Left lobe of liver (tissue), 2 donors: Measurements from ENCODE around the gene ATP1B3. TPM values are rescaled to one million over a fixed set of nuclear protein-coding genes. Genes with fewer than 3 reads are reported as not detected.
"Not testable (repeated sequence)": the region's sequence is repeated elsewhere in the genome, so short reads cannot be mapped to it uniquely, and the experiment has no call there.

Experiments used
- ATAC-seq: fragments of 200-7000 bp; cut with Tn5 transposase; one replicate; pipeline ENCODE4 v1.9.1; 2020; ENCODE audit warnings: mild to moderate bottlenecking, moderate library complexity
- DNase-seq: peaks from one replicate; pipeline ENCODE4 v3.0.0-alpha.2; 2020; ENCODE audit warnings: low spot score
- total RNA-seq: library from RNA; stranded (reverse); gene quantifications from one replicate; pipeline ENCODE4 v1.2.1, GENCODE V29; 2021
- donor health status: DM: no; HTN: no; CAD: no; lungs with moderate emphysema.
- donor health status: DM: no; HTN: yes; CAD: no.

The ATP1B3 gene
- total RNA-seq, 1 donor from 2014 or later, result 4.4 TPM

DNA sequence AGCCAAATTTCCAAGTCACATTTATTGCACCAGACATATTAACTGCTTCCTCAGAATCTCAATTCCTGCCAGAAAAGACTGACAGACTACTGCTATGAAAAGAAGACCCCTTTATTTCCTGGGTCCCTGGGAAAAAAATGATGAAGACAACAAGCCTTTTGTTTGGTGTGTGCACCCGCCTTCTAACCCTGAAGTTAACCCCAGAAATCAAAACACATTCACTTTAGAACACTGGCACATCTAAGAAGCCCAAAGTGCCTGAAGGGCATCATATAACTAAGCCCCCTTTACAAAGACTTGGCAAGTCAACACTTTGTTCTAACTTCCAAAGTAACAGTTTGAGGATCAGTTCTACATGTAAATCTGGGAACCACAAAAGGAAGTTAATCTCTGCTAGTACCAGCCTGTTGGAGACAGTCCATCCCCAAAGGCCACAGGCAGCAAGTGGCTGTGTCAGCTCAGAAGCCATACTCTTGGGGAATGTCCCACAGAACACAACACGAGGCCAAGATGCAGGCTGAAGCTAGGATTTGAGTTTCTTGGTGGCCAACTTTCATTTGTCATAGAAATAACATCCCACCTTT, 16.3 kb upstream of the ATP1B3 start:
- ATAC-seq (no peak), DNase-seq (no peak)

DNA sequence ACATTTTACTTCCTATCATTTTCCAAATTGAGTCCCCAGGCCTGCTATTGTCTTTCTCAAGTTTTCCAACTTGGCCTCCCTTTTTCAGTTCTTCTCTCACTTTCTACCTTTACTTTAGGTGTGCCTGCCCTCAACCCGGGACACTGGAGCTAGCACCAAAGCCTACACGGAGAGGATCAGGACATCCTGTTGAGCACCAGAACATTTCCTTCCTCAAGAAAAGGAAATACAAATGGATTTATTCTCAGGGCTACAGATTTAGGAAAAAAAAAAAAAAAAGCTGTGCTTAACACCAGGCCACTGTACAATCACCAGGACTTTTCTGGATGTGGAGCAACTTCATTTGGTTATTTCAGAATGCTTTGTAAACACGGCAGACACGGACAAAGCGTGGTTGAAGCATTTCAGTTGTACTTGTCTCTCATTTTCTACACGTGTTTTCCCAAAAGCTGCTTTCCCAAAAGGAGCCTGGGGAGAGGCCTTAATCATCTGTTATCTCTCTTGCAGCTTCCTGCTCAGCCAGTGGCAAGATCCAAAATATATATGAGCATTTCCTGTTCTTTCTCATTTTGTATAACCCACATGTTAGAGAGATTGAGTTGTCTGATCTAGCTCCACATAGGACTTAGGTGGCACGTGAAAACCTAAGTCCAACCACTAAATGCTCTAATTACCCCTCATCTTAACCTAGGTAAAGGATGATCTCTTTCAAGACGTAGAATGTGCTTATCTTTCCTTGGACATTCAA, 15.5 kb upstream of the ATP1B3 start:
- DNase-seq (no peak), ATAC-seq (no peak)

DNA sequence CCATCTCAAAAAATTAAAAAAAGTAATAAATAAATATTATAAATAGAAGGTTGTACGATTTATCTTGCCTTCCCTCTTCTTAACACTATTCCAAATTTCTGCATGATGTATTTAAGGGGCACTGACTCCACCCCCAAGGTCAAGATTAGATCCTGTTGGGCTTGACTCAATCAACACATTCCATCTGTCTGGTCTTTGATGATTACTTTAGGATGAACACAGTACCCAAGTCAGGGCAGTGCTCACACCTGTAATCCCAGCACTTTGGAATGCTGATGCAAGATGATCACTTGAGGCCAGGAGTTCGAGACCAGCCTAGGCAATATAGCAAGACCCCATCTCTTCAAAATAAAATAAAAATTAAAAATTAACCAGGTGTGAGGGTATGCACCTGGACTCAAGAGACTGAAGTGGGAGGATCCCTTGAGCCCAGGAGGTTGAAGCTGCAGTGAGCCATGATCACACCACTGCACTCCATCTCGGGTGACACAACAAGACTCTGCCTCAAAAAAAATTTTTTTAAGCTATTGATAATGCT, 14.1 kb upstream of the ATP1B3 start:
- no peak for DNase-seq
- no peak for ATAC-seq

DNA sequence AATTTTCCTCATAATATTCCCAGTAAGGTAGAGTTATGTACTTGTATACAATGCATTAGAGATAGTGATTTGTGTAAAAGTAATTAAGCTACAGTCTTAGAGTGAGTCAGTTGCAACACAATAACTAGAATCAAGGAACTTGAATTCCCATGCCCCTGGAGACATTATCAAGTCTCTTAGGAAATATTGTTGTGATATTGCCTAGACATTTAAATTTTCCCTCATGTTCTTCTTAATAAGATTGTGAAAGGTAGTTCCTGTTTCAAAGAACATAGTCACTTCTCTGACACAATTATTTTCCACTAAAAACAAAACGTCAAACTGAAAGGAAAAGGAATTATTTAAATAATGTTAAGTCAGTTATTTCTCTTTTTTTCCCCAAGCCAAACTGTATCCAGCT, 13.0 kb upstream of the ATP1B3 start:
- ATAC-seq (no peak), DNase-seq (no peak)

DNA sequence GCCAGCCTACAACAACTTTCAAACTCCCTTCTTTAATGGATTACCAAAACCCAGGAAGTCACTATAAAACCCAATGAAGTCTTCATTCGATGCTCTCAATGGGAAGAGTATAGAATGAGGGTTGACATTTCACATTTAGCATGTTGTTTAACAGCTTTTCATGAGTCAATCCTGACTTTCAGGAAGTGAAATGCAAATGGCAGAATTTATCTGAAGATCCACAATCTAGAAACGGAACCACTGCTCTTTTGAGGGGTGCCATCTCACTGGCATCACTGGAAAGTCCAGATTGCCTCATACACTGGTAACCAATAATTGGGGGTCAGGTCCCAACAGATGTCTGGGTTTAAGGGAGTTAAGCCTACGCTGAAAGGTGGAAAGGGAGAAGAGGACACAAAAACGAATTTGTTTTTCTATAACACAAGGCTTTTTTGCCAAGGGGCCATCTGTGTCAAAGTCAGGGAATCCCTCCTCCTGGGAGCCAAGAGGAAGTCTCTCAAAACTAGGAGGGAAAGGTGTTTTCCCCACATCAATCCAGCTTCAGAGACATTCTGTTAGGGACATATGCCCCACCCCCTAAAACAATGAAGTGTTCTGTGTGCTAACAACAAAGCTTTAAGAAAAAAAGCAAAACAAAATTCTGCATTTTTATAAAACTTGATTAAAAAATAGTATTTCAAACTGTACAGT, 12.0 kb upstream of the ATP1B3 start:
- ATAC-seq (no peak), DNase-seq (no peak)

DNA sequence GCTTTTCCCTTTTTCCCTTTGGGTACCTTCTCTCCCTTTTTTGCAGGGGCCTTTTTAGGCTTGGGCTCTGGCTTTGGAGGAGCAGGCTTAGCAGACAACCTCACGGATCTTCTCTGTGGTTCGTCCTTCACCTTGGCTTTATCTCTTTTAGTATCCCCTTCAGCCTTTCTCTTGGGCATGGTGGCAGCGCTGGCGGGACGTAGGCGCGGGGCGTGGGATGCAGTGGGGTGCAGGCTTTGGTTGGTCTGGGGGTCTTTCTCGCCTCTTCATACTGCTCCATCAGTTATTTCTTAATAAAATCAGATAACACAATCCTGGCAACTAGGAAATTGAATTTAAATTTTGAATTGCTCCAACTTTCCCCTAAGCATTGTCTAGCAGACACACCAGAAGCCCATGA, 11.3 kb upstream of the ATP1B3 start:
- ATAC-seq (no peak), DNase-seq (no peak)

DNA sequence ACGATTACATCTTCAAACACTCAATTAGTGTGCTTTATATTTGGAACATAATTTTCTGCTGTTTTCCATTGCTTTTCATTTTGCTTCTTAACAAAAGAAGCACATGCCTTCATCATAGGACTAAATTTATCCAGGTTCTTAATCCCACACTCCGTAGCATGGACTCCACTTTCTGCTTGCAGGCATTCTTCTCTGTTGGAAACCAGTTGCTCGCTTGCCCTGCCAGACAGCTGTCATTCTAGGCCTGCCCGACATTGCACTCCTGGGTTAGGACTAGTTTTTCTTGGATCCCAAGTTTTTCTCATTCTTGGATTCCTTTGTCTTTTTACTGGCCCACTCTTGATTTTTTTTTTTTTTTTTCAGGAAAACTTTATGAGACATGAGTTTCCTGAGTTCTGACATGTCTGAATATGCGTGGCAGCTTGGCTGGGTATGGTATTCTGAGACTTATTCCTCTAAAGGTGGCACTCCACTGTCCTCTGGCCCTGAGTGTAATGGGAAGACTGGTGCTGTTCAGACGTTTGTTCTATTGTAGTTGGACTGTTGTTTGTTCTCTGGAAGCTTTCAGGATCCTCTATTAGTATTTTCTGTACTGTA, 6.3 kb upstream of the ATP1B3 start:
- no peak for DNase-seq

DNA sequence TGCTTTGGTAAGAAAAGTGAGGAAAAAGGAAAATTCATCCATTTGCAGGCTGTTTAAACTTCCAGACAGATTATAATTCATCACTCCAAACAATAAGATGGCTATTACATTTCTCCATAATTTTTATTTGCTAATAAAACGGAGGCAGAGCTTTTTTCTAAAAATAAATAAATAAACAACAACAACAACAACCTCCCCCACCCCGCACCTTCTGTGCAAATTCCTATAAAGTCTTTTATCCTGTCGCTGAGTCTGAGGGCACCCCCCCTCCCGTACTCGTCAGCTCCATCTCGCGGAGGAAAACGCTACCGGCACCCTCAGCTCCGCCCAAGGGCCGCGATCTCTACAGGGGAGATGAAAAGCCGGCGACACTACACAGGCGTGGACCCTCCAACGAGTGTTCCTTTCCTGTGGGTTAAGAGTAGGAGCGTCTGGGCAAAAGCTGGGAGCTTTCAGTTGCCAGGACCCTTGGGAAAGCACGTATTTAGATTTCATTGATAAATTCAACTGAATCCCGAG, 1.0 kb upstream of the ATP1B3 start:
- ATAC-seq (peak; percentile 84), DNase-seq (peak; percentile 78)

More for the DNA sequence above, 6.3 kb upstream of the ATP1B3 start:
- ATAC-seq, result no peak

DNA sequence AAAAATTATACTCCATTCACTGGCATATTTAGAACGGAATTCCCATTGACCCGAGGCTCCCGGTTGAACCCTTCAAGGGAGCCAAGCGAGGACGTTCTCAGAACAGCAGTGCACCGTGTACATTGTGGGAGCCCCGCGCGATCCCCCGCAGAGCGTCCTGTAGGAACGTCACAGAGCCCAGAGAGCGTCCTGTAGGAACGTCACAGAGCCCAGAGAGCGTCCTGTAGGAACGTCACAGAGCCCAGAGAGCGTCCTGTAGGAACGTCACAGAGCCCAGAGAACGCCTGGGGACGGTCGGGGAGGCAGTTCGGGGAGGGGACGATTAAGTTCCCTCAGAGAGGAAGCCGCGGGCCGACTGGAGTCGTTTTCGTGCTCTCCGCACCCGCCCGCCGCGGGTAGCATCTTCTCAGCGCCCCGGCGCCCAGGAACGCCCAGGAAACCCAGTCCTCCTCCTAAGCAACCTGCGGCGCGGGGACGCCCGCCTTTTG, 506 bp upstream of the ATP1B3 start:
- peak; percentile 56 for ATAC-seq
- DNase-seq, result no peak

DNA sequence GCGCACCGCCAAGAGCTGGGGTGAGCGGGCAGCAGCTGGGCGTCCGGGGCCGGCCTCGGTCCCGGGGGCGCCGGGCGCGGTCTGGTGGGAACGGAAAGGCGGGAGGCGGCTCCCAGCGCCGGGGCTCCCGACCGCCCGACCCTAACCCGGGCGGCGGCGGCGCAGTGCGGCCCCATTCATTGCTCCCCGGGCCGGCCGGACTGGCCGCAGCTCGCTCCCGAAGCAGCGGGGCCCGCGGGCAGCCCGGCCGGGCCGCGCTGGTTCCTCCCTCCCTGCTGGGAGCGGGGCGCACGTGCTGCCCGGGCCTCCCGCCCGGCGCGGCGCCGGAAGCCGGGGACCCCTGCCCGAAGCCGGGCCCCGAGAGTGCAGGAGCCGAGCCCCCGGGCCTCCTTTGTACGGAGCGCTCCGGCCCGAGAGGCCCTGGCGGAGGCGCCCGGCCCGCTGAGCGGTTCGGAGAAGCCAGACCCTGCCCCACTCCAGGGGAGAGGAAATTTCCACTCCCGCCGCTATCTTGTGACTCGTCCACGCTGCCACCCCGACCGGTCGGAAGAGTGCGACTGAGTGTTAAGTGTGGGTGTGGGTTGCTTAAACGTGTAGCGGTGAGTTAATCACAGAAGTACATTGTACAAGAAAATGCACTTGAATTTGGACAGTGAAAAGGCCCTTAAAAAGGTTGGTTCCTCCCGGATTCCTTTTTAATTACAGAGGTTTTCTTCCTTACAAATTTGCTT, 613 bp downstream of the ATP1B3 start:
- ATAC-seq, result peak; percentile 54
- DNase-seq, result peak; percentile 51

DNA sequence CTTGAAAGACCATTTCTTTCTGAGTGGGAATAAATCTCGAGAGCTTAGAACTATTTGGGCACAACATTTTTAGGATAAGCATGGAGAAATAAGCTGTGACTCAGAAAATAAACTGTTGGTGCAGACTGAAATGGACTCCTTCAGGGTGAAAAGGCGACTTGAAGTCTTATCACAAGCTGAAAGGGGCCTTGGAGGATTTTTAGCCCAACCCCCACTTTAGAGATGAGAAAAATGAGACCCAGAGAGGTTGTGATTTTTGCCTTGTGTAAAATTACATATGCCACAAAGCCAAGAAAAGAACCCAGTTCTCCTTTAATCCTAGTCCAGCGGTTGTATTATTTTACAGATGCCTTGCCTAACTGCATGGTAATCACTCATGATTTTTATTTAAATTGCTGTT, 1.5 kb downstream of the ATP1B3 start:
- ATAC-seq, result no peak
- DNase-seq, result no peak

DNA sequence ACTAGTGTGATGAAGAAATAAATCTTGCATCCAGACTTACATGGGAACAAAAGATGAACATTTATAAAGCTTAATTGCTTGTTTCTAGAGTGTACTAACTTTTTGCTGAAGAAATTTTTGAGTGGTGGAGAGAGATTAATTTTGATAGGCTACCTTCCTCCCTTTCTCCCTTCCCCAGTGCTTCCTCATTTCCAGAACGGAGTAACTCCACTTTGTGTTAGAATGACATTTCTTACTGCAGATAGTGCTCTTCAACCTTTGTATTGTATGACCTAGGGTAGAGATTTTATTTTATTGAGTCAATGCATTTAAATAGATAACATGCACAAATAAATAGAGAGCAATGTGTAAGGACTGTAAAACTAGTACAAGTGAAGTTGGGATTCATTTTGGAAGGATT, 1.9 kb downstream of the ATP1B3 start:
- DNase-seq (no peak), ATAC-seq (no peak)

DNA sequence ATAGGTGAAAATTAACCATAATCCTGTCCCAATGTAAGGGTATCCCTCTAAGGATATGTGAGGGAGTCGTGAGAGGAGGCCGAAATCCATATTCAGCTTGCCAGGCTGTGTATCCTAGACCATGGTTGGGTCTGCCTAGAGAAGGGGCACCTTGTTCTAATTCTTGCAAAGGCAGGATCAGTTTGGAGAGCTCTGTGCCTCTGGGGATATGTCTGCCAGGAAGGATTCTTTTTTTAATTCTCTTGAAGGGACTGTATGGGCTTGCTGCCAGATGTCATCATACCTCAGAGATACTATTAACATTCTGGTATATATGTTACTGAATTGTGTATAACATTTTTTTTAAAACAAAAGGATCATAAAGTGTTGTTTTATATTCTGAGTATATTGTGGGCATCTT, 2.4 kb downstream of the ATP1B3 start:
- ATAC-seq (no peak), DNase-seq (no peak)

DNA sequence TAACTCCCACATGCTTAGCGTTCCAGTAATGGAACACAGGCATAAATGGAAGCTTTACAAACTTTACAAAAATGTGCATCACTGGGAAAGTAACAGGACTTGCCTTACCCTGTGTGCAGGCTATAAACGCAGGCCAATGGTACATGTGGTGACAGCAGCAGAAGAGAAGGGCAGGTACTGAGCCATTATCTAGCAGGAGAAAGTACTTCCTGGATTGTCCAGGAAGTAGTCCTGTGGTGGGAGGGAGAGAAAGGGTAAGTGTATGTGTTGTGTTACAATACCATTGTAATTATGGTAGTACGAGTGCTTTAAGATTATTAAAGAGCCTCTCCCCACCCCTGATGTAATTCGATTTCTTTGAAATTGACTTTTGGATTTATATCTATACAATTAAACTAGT, 5.3 kb downstream of the ATP1B3 start:
- DNase-seq (no peak), ATAC-seq (no peak)

DNA sequence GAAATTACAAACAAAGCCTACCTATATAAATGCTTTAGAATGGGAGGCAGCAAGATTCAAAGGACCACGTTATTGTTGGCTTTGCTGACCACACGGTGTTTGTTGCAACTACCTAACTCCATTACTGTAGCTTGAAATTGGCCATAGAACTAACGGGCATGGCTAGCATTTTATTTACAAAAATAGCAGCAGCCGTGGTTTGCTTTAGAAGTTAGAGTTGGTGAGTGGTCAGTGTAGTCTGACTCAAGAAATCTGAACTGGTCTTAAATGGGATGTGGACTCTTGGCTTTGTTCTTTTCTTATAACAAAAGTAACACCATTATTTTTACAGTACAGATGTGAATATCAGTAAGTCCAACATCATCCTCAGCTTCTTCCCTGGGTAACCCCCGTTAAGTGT, 10.6 kb downstream of the ATP1B3 start:
- DNase-seq (no peak), ATAC-seq (no peak)

DNA sequence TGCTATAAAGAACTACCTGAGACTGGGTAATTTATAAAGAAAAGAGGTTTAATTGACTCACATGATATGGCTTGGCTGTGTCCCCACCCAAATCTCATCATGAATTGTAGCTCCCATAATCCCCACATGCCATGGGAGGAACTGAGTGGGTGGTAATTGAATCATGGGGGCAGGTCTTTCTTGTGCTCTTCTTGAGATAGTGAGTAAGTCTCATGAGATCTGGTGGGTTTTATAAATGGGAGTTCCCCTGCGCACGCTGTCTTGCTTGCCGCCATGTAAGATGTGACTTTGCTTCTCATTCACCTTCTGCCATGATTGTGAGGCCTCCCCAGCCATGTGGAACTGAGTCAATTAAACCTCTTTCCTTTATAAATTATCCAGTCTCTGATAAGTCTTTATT, 12.1 kb downstream of the ATP1B3 start:
- ATAC-seq, DNase-seq: not testable (repeated sequence)

DNA sequence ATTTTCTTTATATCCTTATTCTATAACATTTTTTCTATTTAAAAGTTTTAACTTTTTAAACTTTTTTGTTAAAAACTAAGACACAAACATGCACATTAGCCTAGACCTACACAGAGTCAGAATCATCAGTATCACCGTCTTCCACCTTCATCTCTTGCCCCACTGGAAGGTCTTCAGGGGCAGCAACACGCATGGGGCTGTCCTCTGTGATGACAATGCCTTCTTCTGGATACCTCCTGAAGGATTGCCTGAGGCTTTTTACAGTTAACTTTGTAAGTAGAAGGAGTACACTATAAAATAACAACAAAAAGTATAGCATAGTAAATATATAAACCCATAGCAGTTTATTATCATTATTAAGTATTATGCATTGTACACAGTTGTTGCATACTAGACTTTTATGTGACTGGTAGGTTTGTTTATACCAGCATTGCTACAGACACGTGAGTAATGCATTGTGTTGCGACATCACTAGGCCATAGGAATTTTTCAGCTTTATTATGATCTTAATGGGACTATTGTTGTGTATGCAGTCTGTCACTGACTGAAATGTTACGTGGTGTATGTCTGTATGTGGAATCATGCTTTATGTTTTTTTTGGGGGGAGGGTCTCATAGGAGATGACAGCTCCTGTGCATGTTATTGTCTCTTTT, 18.2 kb downstream of the ATP1B3 start:
- no peak for DNase-seq
- no peak for ATAC-seq

DNA sequence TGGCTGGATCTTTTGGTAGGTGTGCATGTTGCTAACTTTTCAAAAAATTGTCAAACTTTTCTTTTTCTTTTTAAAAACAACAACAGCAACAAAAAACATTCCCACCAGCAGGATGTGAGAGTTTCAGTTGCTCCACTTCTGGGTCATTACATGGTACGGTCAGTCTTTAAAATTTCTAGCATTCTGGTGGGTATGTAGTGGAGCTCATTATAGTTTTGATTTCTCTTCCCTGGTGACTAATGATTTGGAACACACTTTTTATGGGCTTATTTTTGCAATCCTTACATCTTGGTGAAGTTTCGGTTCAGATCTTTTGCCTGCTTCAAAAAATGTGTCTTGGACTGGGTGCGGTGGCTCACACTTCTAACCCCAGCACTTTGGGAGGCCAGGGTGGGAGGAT, 19.3 kb downstream of the ATP1B3 start:
- DNase-seq (no peak), ATAC-seq (no peak)

DNA sequence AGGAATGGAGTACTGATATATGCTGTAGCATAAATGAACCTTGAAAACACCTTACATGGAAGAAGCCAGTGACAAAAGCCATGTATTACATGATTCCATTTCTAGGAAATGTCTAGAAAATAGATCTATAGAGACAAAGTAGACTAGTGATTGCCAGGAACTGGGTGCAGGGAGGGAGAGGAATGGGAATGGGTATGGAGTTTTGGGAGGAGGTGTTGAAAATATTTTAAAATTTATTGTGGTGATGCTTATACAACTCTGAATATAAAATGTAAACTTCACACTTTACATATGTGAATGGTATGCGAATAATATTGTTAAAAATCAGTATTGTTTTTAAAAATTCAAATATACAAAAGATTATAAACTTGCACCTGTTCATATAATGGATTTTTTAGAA, 22.5 kb downstream of the ATP1B3 start:
- DNase-seq (no peak), ATAC-seq (no peak)

DNA sequence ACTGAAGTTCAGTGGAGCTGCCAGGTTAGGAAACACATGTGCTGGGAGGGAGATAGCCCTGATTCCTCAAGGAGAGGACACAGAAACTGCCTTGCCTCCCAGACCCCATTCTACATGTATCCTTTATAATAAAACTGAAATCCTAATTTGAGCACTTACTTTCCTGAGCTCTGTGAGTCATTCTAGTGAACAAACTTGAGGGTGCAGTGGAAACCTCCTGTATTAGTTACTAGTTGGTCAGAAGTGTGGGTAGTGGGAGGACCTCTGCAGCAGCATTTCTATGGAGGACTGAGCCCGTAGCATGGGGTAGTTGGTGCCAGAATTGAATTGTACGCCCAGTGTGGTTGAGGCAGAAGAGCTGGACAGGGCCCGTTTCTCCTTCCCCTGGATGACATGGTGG, 23.9 kb downstream of the ATP1B3 start:
- no peak for DNase-seq
- ATAC-seq, result no peak
